Breast epithelium (tissue), 4 donors: ENCODE measurements around the gene BRCC3. TPM values are rescaled to one million over a fixed set of nuclear protein-coding genes. Genes with fewer than 3 reads are reported as not detected.

ENCODE experiments used
- DNase-seq, 2 donors: peaks; one replicate each; pipeline ENCODE4 v3.0.0-alpha.2; 2019; ENCODE audit warnings: low spot score in 2 of 2
- H3K27ac ChIP-seq, 2 donors: fragments of 200-600 bp; sonication (generic) in 1 of 2; one replicate each; pipeline ENCODE4 v1.5.1; 2016 to 2019; ENCODE audit warnings: mild to moderate bottlenecking in 1 of 2
- H3K27me3 ChIP-seq, 2 donors: fragments of 200-600 bp; sonication (generic) in 1 of 2; one replicate each; pipeline versions ENCODE4 v1.5.1 to v1.6.0; 2017 to 2019; ENCODE audit warnings: control low read depth in 1 of 2, mild to moderate bottlenecking in 1 of 2
- H3K36me3 ChIP-seq: fragments of 200-600 bp; one replicate; pipeline ENCODE4 v1.5.1; 2019
- H3K4me1 ChIP-seq, 2 donors: fragments of 200-600 bp; sonication (generic); one replicate each; pipeline ENCODE4 v1.5.1; 2016 to 2019; ENCODE audit warnings: control low read depth in 1 of 2
- H3K4me3 ChIP-seq, 3 donors: fragments of 200-600 bp; sonication (generic); 1 replicate in 2 of 3; 2 replicates in 1 of 3; pipeline ENCODE4 v1.5.1; 2016 to 2019; ENCODE audit warnings: mild to moderate bottlenecking in 3 of 3, moderate library complexity in 2 of 3
- H3K9me3 ChIP-seq, 2 donors: fragments of 200-600 bp; sonication (generic) in 1 of 2; one replicate each; pipeline ENCODE4 v1.5.1; 2016 to 2019; ENCODE audit warnings: control low read depth in 1 of 2
- CTCF ChIP-seq, 3 donors: fragments of 450-650 bp; IDR thresholded peaks; one replicate each; pipeline ENCODE4 v1.5.1; 2016 to 2017; ENCODE audit warnings: antibody characterized with exemption in 3 of 3, mild to moderate bottlenecking in 3 of 3, moderate library complexity in 3 of 3
- POLR2A ChIP-seq: fragments of 450-650 bp; IDR thresholded peaks from one replicate; pipeline ENCODE4 v1.6.1; 2016; ENCODE audit warnings: antibody characterized with exemption, mild to moderate bottlenecking, moderate library complexity
- POLR2AphosphoS5 ChIP-seq, 3 donors: sonication (generic); formaldehyde crosslinking; IDR thresholded peaks; one replicate each; pipeline ENCODE4 v1.6.1; 2017; ENCODE audit warnings: antibody characterized with exemption in 3 of 3
- intact Hi-C: fragments of 100-400 bp; cut with DNase I; formaldehyde crosslinking; loops from one replicate; pipeline ENCODE4 v1.15.1; 2023; ENCODE audit warnings: low total_unique reads
- total RNA-seq, 3 donors: library from RNA; depleted of rRNA; stranded (reverse); fragments of >200 nt; gene quantifications; one replicate each; pipeline ENCODE4 v1.1.0, GENCODE V29; 2016

Gene BRCC3
- total RNA-seq, 3 donors from 2014 or later, result 12.8 to 16.0 (median 13.1) TPM

- Histone ChIP-seq H3K9me3 (peaks cover 0 to 12% of the 10 kb centered on the region in 2 donors), H3K27me3 (no peaks in the 10 kb centered on the region), H3K4me3 (no peak overlapping the region), H3K4me1 (no peaks in the 10 kb centered on the region), H3K27ac (no peak overlapping the region), H3K36me3 (no peaks in the 10 kb centered on the region)
- TF ChIP-seq CTCF (IDR thresholded peaks at IDR 0.05), result no peak
- TF ChIP-seq POLR2A, result no peak
- TF ChIP-seq POLR2AphosphoS5 (IDR thresholded peaks at IDR 0.05), result no peak
- no peak for DNase-seq
- intact Hi-C loops, result no loop called here
Observed at GRCh38 chrX:155035688-155036087, 35.6 kb upstream of the BRCC3 start.

GRCh38 chrX:155046129-155046810 lies 25.0 kb upstream of the BRCC3 start:
- no peak overlapping the region for H3K27ac ChIP-seq
- H3K27me3 ChIP-seq, result no peaks in the 10 kb centered on the region
- DNase-seq, result no peak
- intact Hi-C loops, result no loop called here
- H3K4me1 ChIP-seq, result no peaks in the 10 kb centered on the region
- H3K9me3 ChIP-seq, result no peaks in the 10 kb centered on the region
- no peak overlapping the region for H3K4me3 ChIP-seq
- H3K36me3 ChIP-seq, result no peaks in the 10 kb centered on the region
- no peak for TF ChIP-seq POLR2A
- no peak for TF ChIP-seq POLR2AphosphoS5 (IDR thresholded peaks at IDR 0.05)
- TF ChIP-seq CTCF (IDR thresholded peaks at IDR 0.05), result no peak

- Histone ChIP-seq H3K4me3 (no peak overlapping the region), H3K4me1 (no peaks in the 10 kb centered on the region), H3K27me3 (no peaks in the 10 kb centered on the region), H3K36me3 (no peaks in the 10 kb centered on the region), H3K27ac (no peak overlapping the region), H3K9me3 (no peaks in the 10 kb centered on the region)
- DNase-seq, result no peak
- intact Hi-C loops, result no loop called here
- no peak for TF ChIP-seq CTCF (IDR thresholded peaks at IDR 0.05)
- no peak for TF ChIP-seq POLR2A
- TF ChIP-seq POLR2AphosphoS5 (IDR thresholded peaks at IDR 0.05), result no peak
Observed at GRCh38 chrX:155046811-155047528, 24.3 kb upstream of the BRCC3 start.

GRCh38 chrX:155048977-155049619 lies 22.2 kb upstream of the BRCC3 start:
- intact Hi-C loops, result no loop called here
- no peak overlapping the region for H3K27ac ChIP-seq

More at GRCh38 chrX:155048977-155049619, 22.2 kb upstream of the BRCC3 start:
- Histone ChIP-seq H3K9me3 (no peaks in the 10 kb centered on the region), H3K27me3 (no peaks in the 10 kb centered on the region), H3K4me3 (no peak overlapping the region), H3K36me3 (no peaks in the 10 kb centered on the region), H3K4me1 (no peaks in the 10 kb centered on the region)
- no peak for TF ChIP-seq POLR2AphosphoS5 (IDR thresholded peaks at IDR 0.05)
- TF ChIP-seq CTCF (IDR thresholded peaks at IDR 0.05), result peak in 1 of 3 donors; percentile 21
- no peak for TF ChIP-seq POLR2A
- DNase-seq, result no peak
